GM19397 (cell line): ENCODE results near the gene OGFOD2.

ENCODE experiments used
- ATAC-seq: cut with Tn5 transposase; IDR thresholded peaks from one replicate; pipeline ENCODE4 v1.9.1; 2021; ENCODE audit warnings: mild to moderate bottlenecking, moderate library complexity; ENCODE audit not compliant: unreplicated experiment

Gene OGFOD2

GRCh38 chr12:122976648-122976975 is 1.6 kb downstream of the OGFOD2 start:
- no peak for ATAC-seq

- ATAC-seq, result no peak
Observed at GRCh38 chr12:122977153-122977552, 2.1 kb downstream of the OGFOD2 start.

- ATAC-seq, result no peak
Observed at GRCh38 chr12:122977655-122978392, 2.8 kb downstream of the OGFOD2 start.

GRCh38 chr12:122978507-122978955 is 3.5 kb downstream of the OGFOD2 start:
- ATAC-seq, result no peak

GRCh38 chr12:122979001-122979907 is 4.2 kb downstream of the OGFOD2 start:
- no peak for ATAC-seq

- ATAC-seq, result no peak
Observed at GRCh38 chr12:122979908-122980182, 4.8 kb downstream of the OGFOD2 start.

GRCh38 chr12:122980183-122981035 is 5.4 kb downstream of the OGFOD2 start, which contains the start of gene ARL6IP4:
Gene ARL6IP4 (plus strand): TSS chr12:122980681. CDS start chr12:122981140, 459 bp downstream.
- ATAC-seq, result peak; percentile 54

GRCh38 chr12:122981036-122981471 is 6.0 kb downstream of the OGFOD2 start:
- peak; percentile 20 for ATAC-seq

GRCh38 chr12:122981587-122982476 is 6.8 kb downstream of the OGFOD2 start:
- no peak for ATAC-seq

- ATAC-seq, result no peak
Observed at GRCh38 chr12:122982477-122982815, 7.4 kb downstream of the OGFOD2 start.

GRCh38 chr12:122982963-122983788 is 8.1 kb downstream of the OGFOD2 start:
- ATAC-seq, result no peak

GRCh38 chr12:122983789-122984515 is 8.9 kb downstream of the OGFOD2 start:
- no peak for ATAC-seq

- no peak for ATAC-seq
Observed at GRCh38 chr12:122984612-122985337, 9.7 kb downstream of the OGFOD2 start.

GRCh38 chr12:122985338-122986257 is 10.6 kb downstream of the OGFOD2 start:
- ATAC-seq, result no peak

- no peak for ATAC-seq
Observed at GRCh38 chr12:122986258-122986871, 11.3 kb downstream of the OGFOD2 start.

GRCh38 chr12:122987086-122987951 is 12.3 kb downstream of the OGFOD2 start:
- ATAC-seq, result no peak
